ENCODE data around the gene TBC1D24. TPM values are rescaled to one million over a fixed set of nuclear protein-coding genes. Genes with fewer than 3 reads are reported as not detected.

Gene TBC1D24
- total RNA-seq, 1 donor, result 11.9 TPM

- TF ChIP-seq CTCF (IDR thresholded peaks at IDR 0.05; ENCODE audit: insufficient read depth, low read length), result no peak
- DNase-seq (ENCODE audit: low read depth), result peak; percentile 75
- peak within 1 kb of the TSS; percentile 89 for H3K4me3 ChIP-seq (ENCODE audit: low read depth, low read length)
These were observed 38.7 kb downstream of the TBC1D24 start, which contains the start of gene ATP6V0C for GRCh38 chr16:2513405-2514332. TSS of gene ATP6V0C (plus strand) at chr16:2513952. CDS start at chr16:2514104, 152 bp downstream.

GRCh38 chr16:2514333-2515179 lies 39.6 kb downstream of the TBC1D24 start:
- no peak for DNase-seq (ENCODE audit: low read depth)
- TF ChIP-seq CTCF (IDR thresholded peaks at IDR 0.05; ENCODE audit: insufficient read depth, low read length), result no peak
- H3K4me3 ChIP-seq (ENCODE audit: low read depth, low read length), result peak overlapping the region; percentile 89

- DNase-seq (ENCODE audit: low read depth), result no peak
- peak overlapping the region; percentile 89 for H3K4me3 ChIP-seq (ENCODE audit: low read depth, low read length)
- no peak for TF ChIP-seq CTCF (IDR thresholded peaks at IDR 0.05; ENCODE audit: insufficient read depth, low read length)
These were observed 40.4 kb downstream of the TBC1D24 start for GRCh38 chr16:2515180-2515851.

GRCh38 chr16:2516391-2517240 lies 41.7 kb downstream of the TBC1D24 start:
- H3K4me3 ChIP-seq (ENCODE audit: low read depth, low read length), result peak overlapping the region; percentile 32
- no peak for DNase-seq (ENCODE audit: low read depth)
- TF ChIP-seq CTCF (IDR thresholded peaks at IDR 0.05; ENCODE audit: insufficient read depth, low read length), result no peak

GRCh38 chr16:2517954-2518605 lies 43.2 kb downstream of the TBC1D24 start:
- no peak overlapping the region for H3K4me3 ChIP-seq (ENCODE audit: low read depth, low read length)
- DNase-seq (ENCODE audit: low read depth), result no peak
- TF ChIP-seq CTCF (IDR thresholded peaks at IDR 0.05; ENCODE audit: insufficient read depth, low read length), result no peak
